ENCODE measurements around the gene LNPK. TPM values are rescaled to one million over a fixed set of nuclear protein-coding genes. Genes with fewer than 3 reads are reported as not detected.

The LNPK gene
- total and polyA plus RNA-seq, 2 of the 4 experiments (the other 2 are of a cell fraction) = 18.7 to 48.6 TPM

DNA sequence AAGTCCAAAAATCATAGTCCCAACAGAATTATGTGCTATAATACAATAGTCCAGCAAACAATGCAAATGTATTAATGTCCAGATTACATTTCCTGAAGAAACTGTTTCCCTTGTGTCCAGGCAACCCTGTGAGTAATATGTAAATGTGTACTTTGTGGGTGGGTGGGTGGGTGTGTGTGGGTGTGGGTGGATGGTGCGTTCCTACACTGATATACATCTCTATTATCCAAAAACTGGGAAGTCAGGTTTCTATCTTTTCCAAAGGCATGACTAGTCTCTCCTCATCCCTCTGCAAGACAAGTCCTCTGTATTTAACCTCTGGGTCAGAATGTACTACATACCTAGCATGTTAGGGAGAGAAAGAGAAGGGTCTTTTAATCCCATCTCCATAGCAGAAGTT lies 71.6 kb downstream of the LNPK start:
- no peak overlapping the region for H3K14ac ChIP-seq (replicated peaks; ENCODE audit: low read depth, low read length)
- no peak overlapping the region for H2BK120ac ChIP-seq (ENCODE audit: low read depth, low read length)
- peaks cover 3% of the 10 kb centered on the region; the same call in 1 of the 2 replicates for H3K9me1 ChIP-seq (ENCODE audit: insufficient read depth, low read length)
- H3K23ac ChIP-seq (ENCODE audit: low read depth, low read length) = no peak overlapping the region
- ChIA-PET POLR2A (ENCODE audit: unreplicated experiment) (no interaction called here), CTCF (no interaction called here)
- no peak overlapping the region for H2BK15ac ChIP-seq (ENCODE audit: low read depth, low read length)
- ATAC-seq (ENCODE audit: low read depth) (no peak), DNase-seq (no peak)
- no peaks in the 10 kb centered on the region for H3K79me1 ChIP-seq (ENCODE audit: low read depth in 1 of 2, low read length in 2 of 2)
- H3K18ac ChIP-seq (ENCODE audit: low read depth, low read length) = no peak overlapping the region
- no peak overlapping the region for H4K8ac ChIP-seq (ENCODE audit: low read depth in 2 of 2, low read length in 2 of 2)
- H3K56ac ChIP-seq (ENCODE audit: extremely low read depth, insufficient read depth, low read length) = no peak overlapping the region
- TF ChIP-seq, protein P1, sequence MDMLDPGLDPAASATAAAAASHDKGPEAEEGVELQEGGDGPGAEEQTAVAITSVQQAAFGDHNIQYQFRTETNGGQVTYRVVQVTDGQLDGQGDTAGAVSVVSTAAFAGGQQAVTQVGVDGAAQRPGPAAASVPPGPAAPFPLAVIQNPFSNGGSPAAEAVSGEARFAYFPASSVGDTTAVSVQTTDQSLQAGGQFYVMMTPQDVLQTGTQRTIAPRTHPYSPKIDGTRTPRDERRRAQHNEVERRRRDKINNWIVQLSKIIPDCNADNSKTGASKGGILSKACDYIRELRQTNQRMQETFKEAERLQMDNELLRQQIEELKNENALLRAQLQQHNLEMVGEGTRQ (IDR thresholded peaks at IDR 0.05; ENCODE audit: low read depth, low read length) = no peak
- TF ChIP-seq POLR2A (IDR thresholded peaks at IDR 0.05; ENCODE audit: low read depth, low read length) = no peak
- TF ChIP-seq NFE2L2 (IDR thresholded peaks at IDR 0.05; ENCODE audit: low read depth, low read length) = no peak
- TF ChIP-seq CEBPB (IDR thresholded peaks at IDR 0.05; ENCODE audit: low read depth, low read length) = no peak
- TF ChIP-seq RFX5 (IDR thresholded peaks at IDR 0.05; ENCODE audit: low read depth, low read length) = no peak
- no peak for TF ChIP-seq BHLHE40 (IDR thresholded peaks at IDR 0.05; ENCODE audit: low read depth, low read length)
- TF ChIP-seq MAZ (IDR thresholded peaks at IDR 0.05; ENCODE audit: borderline replicate concordance, low read depth, low read length) = no peak
- TF ChIP-seq RCOR1 (IDR thresholded peaks at IDR 0.05; ENCODE audit: insufficient replicate concordance, low read length) = no peak
- no peak for TF ChIP-seq MXI1 (IDR thresholded peaks at IDR 0.05; ENCODE audit: borderline replicate concordance, low read depth, low read length)
- no peaks in the 10 kb centered on the region for H3K4me1 ChIP-seq (ENCODE audit: control insufficient read depth, insufficient read depth, low read length)
- H4K20me1 ChIP-seq (ENCODE audit: insufficient read depth, low read length) = no peaks in the 10 kb centered on the region
- H2AFZ ChIP-seq (replicated peaks; ENCODE audit: low read length, poor library complexity) = no peak overlapping the region
- no peak overlapping the region for H2BK5ac ChIP-seq (ENCODE audit: low read depth, low read length, poor library complexity, severe bottlenecking)
- H3K9me3 ChIP-seq (ENCODE audit: control insufficient read depth, insufficient read depth, low read length) = no peaks in the 10 kb centered on the region
- H3K9ac ChIP-seq (ENCODE audit: low read depth, low read length) = no peak overlapping the region
- no peak overlapping the region for H3K4me3 ChIP-seq (ENCODE audit: insufficient read depth, low read depth, low read length)
- H2AK5ac ChIP-seq (ENCODE audit: low read depth, low read length) = no peak overlapping the region
- dilution Hi-C loops (cut with HindIII; ENCODE audit: low sequenced_read_pairs, unreplicated experiment) = no loop called here
- H2AK9ac ChIP-seq (replicated peaks; ENCODE audit: low read depth, low read length, poor library complexity) = no peak overlapping the region
- no CpG with 5 or more reads among the region's 1 CpG for WGBS, 2 experiments (ENCODE audit: extremely low coverage in 2 of 2, insufficient read length in 1 of 2)
- no TSS peak for BruUV-seq (replicated peaks)
- no peak overlapping the region for H4K91ac ChIP-seq (ENCODE audit: insufficient read depth, low read depth, low read length)
- 0 out of 2 replicates have a peak, but pooled peaks cover 1% of the 10 kb centered on the region for H3K36me3 ChIP-seq (ENCODE audit: control insufficient read depth, insufficient read depth, low read length)
- no peak overlapping the region for H4K5ac ChIP-seq (ENCODE audit: low read depth, low read length)
- intact Hi-C loops (cut with micrococcal nuclease) = no loop called here
- no peak overlapping the region for H3K4me2 ChIP-seq (ENCODE audit: low read depth, low read length)
- H2BK20ac ChIP-seq (ENCODE audit: low read depth, low read length) = no peak overlapping the region
- no peaks in the 10 kb centered on the region for H3K27me3 ChIP-seq (ENCODE audit: control insufficient read depth, insufficient read depth, low read length)
- in situ Hi-C loops (cut with MboI; ENCODE audit: low sequenced_read_pairs) = no loop called here
- H3K27ac ChIP-seq (ENCODE audit: insufficient read depth, low read length) = no peak overlapping the region
- H3K4ac ChIP-seq (ENCODE audit: low read depth, low read length) = no peak overlapping the region
